Measurements from ENCODE around the gene PCDH15.

Gene PCDH15

GRCh38 chr10:54060572-54060971 lies 740.5 kb downstream of the PCDH15 start:
- no peak for TF ChIP-seq CTCF (IDR thresholded peaks at IDR 0.05; ENCODE audit: low read depth, low read length)
- H3K4me3 ChIP-seq (replicated peaks in 1 of 2; ENCODE audit: low read depth in 2 of 2, low read length in 2 of 2) = no peak overlapping the region
- no peak for DNase-seq (ENCODE audit: low read depth in 2 of 2)

- no peak for TF ChIP-seq CTCF (IDR thresholded peaks at IDR 0.05; ENCODE audit: low read depth, low read length)
- H3K4me3 ChIP-seq (replicated peaks in 1 of 2; ENCODE audit: low read depth in 2 of 2, low read length in 2 of 2) = no peak overlapping the region
- DNase-seq (ENCODE audit: low read depth in 2 of 2) = no peak
These were observed 743.7 kb downstream of the PCDH15 start for GRCh38 chr10:54057357-54057756.

DNA sequence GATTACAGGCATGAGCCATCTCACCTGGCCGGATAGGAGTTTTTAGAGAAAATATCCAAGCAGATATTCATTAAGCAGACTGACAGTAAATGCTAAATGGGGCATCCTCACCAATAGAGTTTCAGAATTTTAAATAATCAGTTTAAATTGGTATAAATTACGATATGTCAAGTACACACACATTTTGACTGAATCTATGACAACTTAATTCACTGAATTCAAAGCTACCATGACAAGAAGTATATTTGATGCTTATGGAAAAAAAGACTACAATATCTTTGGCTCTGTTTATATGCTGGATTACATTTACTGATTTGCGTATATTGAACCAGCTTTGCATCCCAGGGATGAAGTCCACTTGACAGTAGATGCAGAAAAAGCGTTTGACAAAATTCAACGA lies 774.7 kb downstream of the PCDH15 start:
- DNase-seq (ENCODE audit: low read depth in 2 of 2) = no peak
- no peak for TF ChIP-seq CTCF (IDR thresholded peaks at IDR 0.05; ENCODE audit: low read depth, low read length)
- H3K4me3 ChIP-seq (replicated peaks in 1 of 2; ENCODE audit: low read depth in 2 of 2, low read length in 2 of 2) = no peak overlapping the region

- DNase-seq (ENCODE audit: low read depth in 2 of 2) = no peak
- H3K4me3 ChIP-seq (replicated peaks in 1 of 2; ENCODE audit: low read depth in 2 of 2, low read length in 2 of 2) = no peak overlapping the region
- no peak for TF ChIP-seq CTCF (IDR thresholded peaks at IDR 0.05; ENCODE audit: low read depth, low read length)
These were observed 789.9 kb downstream of the PCDH15 start for GRCh38 chr10:54011117-54011516.

DNA sequence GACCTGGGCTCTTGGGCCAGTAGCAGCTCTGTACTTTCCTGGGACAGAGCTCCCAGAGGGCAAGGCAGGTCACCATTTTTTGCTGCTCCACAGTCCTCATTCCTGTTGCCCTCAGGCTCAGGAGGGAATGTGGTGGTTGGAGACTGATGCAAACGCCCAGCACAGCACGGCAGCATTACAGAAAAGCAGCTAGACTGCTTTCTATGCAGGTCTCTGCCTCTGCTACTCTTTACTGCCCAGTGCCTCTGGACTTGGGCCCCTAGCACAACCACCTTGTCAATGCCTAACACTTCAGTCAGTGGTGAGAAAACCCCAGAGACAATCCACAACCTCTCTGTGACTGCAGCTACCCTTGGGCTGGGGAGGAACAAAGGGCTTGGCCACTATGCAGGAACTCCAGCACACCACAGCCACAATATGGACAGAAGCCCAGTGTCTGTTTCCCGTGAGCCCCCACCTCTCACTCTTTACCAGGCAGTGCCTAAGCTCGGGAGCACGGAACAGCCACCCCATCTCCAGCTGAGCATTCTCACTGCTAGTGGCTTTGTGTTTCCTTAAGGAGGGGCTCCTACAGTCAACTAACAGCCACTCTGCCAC lies 790.6 kb downstream of the PCDH15 start:
- TF ChIP-seq CTCF (IDR thresholded peaks at IDR 0.05; ENCODE audit: low read depth, low read length) = no peak
- DNase-seq (ENCODE audit: low read depth in 2 of 2) = no peak
- no peak overlapping the region for H3K4me3 ChIP-seq (replicated peaks in 1 of 2; ENCODE audit: low read depth in 2 of 2, low read length in 2 of 2)

GRCh38 chr10:54009672-54010071 lies 791.4 kb downstream of the PCDH15 start:
- no peak overlapping the region for H3K4me3 ChIP-seq (replicated peaks in 1 of 2; ENCODE audit: low read depth in 2 of 2, low read length in 2 of 2)
- no peak for DNase-seq (ENCODE audit: low read depth in 2 of 2)
- no peak for TF ChIP-seq CTCF (IDR thresholded peaks at IDR 0.05; ENCODE audit: low read depth, low read length)

DNA sequence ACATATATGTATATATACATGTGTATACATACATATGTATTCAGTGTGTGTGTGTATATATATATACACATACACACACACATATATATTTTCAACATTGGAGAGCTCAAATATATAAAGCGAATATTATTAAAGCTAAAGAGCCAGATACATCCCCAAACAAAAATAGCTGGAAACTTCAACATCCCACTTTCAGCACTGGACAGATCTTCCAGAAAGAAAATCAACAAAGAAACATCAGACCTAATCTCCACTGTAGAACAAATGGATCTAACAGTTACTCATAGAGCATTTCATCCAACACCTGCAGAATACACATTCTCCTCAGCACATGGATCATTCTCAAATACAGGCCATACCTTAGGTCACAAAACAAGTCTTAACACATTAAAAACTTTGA lies 799.0 kb downstream of the PCDH15 start:
- no peak overlapping the region for H3K4me3 ChIP-seq (replicated peaks in 1 of 2; ENCODE audit: low read depth in 2 of 2, low read length in 2 of 2)
- no peak for DNase-seq (ENCODE audit: low read depth in 2 of 2)
- TF ChIP-seq CTCF (IDR thresholded peaks at IDR 0.05; ENCODE audit: low read depth, low read length) = no peak
